Aorta (tissue), 5 donors: ENCODE measurements around the gene TNK2. TPM values are rescaled to one million over a fixed set of nuclear protein-coding genes. Genes with fewer than 3 reads are reported as not detected.

Source experiments
- ATAC-seq: fragments of 200-7000 bp; cut with Tn5 transposase; one replicate; pipeline ENCODE4 v1.9.1; 2022; ENCODE audit warnings: moderate library complexity; ENCODE audit not compliant: low FRiP score
- DNase-seq, 2 donors: peaks; one replicate each; pipeline ENCODE4 v3.0.0-alpha.2; 2020
- H3K27ac ChIP-seq, 2 donors: one replicate each; pipeline ENCODE4 v1.5.1; 2013; ENCODE audit warnings: low read length in 2 of 2, mild to moderate bottlenecking in 2 of 2, moderate library complexity in 2 of 2, control low read depth in 1 of 2, inconsistent platforms in 1 of 2, low read depth in 1 of 2
- H3K27me3 ChIP-seq, 2 donors: one replicate each; pipeline ENCODE4 v1.6.1; 2013; ENCODE audit warnings: control low read depth in 1 of 2, low read length in 1 of 2, mild to moderate bottlenecking in 1 of 2, moderate library complexity in 1 of 2; ENCODE audit not compliant: insufficient read depth in 2 of 2, control insufficient read depth in 1 of 2
- H3K36me3 ChIP-seq, 2 donors: one replicate each; pipeline ENCODE4 v1.6.1; 2013; ENCODE audit warnings: control low read depth in 1 of 2, low read length in 1 of 2, mild to moderate bottlenecking in 1 of 2; ENCODE audit not compliant: insufficient read depth in 2 of 2, control insufficient read depth in 1 of 2
- H3K4me1 ChIP-seq, 2 donors: one replicate each; pipeline ENCODE4 v1.6.1; 2013; ENCODE audit warnings: low read length in 2 of 2, control low read depth in 1 of 2, mild to moderate bottlenecking in 1 of 2, moderate library complexity in 1 of 2; ENCODE audit not compliant: insufficient read depth in 2 of 2, control insufficient read depth in 1 of 2
- H3K4me3 ChIP-seq, 2 donors: one replicate each; pipeline ENCODE4 v1.5.1; 2013; ENCODE audit warnings: low read length in 2 of 2, control low read depth in 1 of 2, mild to moderate bottlenecking in 1 of 2
- H3K9me3 ChIP-seq: one replicate; pipeline ENCODE4 v1.6.1; 2013; ENCODE audit warnings: mild to moderate bottlenecking, low read length; ENCODE audit not compliant: control insufficient read depth
- WGBS, 2 donors: extraction: QIAGEN DNeasy Blood & Tissue Kit; methylation state at CpG; one replicate each; pipeline ENCODE4 v1.1.7; 2013; 5-methylcytosine and 5-hydroxymethylcytosine counted together
- intact Hi-C, 2 donors: fragments of 100-400 bp; cut with DNase I; formaldehyde crosslinking; loops; one replicate each; pipeline versions ENCODE4 v1.14.2 to v1.15.0; 2022
- polyA plus RNA-seq, 2 donors: library from polyadenylated mRNA; stranded (reverse); fragments of 200-250 nt; gene quantifications; one replicate each; pipeline ENCODE4 v1.2.3, GENCODE V29; 2013
- total RNA-seq, 2 donors: library from RNA; stranded (reverse); fragmentation: NEBNext Ultra II Directional; extraction: Animal tissue kit (Norgen Biotek cat#: 25700); gene quantifications; one replicate each; pipeline ENCODE4 v1.2.1, GENCODE V29; 2021
- donor health status: healthy with polysubstance abuse.
- donor health status: Bipolar disorder and iron deficiency.
- donor health status: DM: no; HTN: no; CAD: no.
- donor health status: DM: no; HTN: no; CAD: no.
- donor health status: DM: yes; HTN: yes; CAD: no.

The TNK2 gene
- total and polyA plus RNA-seq, 4 donors: 9.3 to 162 (median 66.5) TPM

- ATAC-seq: no peak
Observed at GRCh38 chr3:195855471-195856409, 52.6 kb downstream of the TNK2 start.

GRCh38 chr3:195854628-195855294 lies 53.6 kb downstream of the TNK2 start:
- no peaks in the 10 kb centered on the region for H3K9me3 ChIP-seq
- H3K4me1 ChIP-seq: no peaks in the 10 kb centered on the region
- 83 to 92% methylated on average over 9 of the region's 9 CpGs for WGBS, 2 donors
- DNase-seq (no peak), ATAC-seq (no peak)
- H3K36me3 ChIP-seq: no peaks in the 10 kb centered on the region
- intact Hi-C loops: no loop called here
- H3K27ac ChIP-seq: no peak overlapping the region
- no peaks in the 10 kb centered on the region for H3K27me3 ChIP-seq
- H3K4me3 ChIP-seq: no peak overlapping the region

More at GRCh38 chr3:195855471-195856409, 52.6 kb downstream of the TNK2 start:
- Histone ChIP-seq H3K9me3 (no peaks in the 10 kb centered on the region), H3K27me3 (no peaks in the 10 kb centered on the region), H3K36me3 (no peaks in the 10 kb centered on the region), H3K27ac (no peak overlapping the region), H3K4me1 (no peaks in the 10 kb centered on the region), H3K4me3 (no peak overlapping the region)
- DNase-seq: no peak
- intact Hi-C loops: no loop called here
- 82 to 86% methylated on average over 13 of the region's 13 CpGs for WGBS, 2 donors

GRCh38 chr3:195853996-195854395 lies 54.4 kb downstream of the TNK2 start:
- DNase-seq: no peak
- intact Hi-C loops: no loop called here
- 86 to 89% methylated on average over 14 of the region's 14 CpGs for WGBS, 2 donors
- Histone ChIP-seq H3K4me1 (no peaks in the 10 kb centered on the region), H3K27ac (no peak overlapping the region), H3K4me3 (no peak overlapping the region), H3K27me3 (no peaks in the 10 kb centered on the region), H3K9me3 (no peaks in the 10 kb centered on the region), H3K36me3 (no peaks in the 10 kb centered on the region)
- no peak for ATAC-seq

DNA sequence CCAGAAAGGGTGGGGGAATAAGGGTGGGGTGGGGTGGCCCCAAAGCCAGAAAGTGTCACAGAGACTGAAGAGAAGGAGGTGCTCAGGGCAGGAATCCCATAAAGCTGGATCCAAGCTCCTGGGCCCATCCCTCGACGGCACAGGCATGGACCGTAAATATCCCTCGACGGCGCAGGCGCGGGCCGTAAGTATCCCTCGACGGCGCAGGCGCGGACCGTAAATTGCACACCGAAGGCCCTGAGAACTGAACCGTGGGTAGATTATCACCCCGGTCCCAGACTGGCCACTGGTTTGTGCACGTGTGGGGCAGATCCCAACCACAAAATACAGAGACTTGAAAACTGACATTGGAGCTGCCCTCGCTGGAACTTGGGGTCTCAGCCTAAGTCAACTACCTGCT lies 55.3 kb downstream of the TNK2 start:
- H3K27me3 ChIP-seq: no peaks in the 10 kb centered on the region
- intact Hi-C loops: no loop called here
- ATAC-seq: no peak
- no peak for DNase-seq
- no peak overlapping the region for H3K4me3 ChIP-seq
- WGBS, 2 donors: 94 to 95% methylated on average over 20 of the region's 20 CpGs
- no peak overlapping the region for H3K27ac ChIP-seq
- H3K9me3 ChIP-seq: no peaks in the 10 kb centered on the region
- H3K36me3 ChIP-seq: no peaks in the 10 kb centered on the region
- H3K4me1 ChIP-seq: no peaks in the 10 kb centered on the region

GRCh38 chr3:195850857-195851543 lies 57.4 kb downstream of the TNK2 start:
- Histone ChIP-seq H3K27me3 (no peaks in the 10 kb centered on the region), H3K4me3 (no peak overlapping the region), H3K27ac (no peak overlapping the region), H3K4me1 (no peaks in the 10 kb centered on the region), H3K36me3 (no peaks in the 10 kb centered on the region), H3K9me3 (no peaks in the 10 kb centered on the region)
- DNase-seq (peak; percentile 89 to 90), ATAC-seq (peak; percentile 96)
- intact Hi-C loops: no loop called here
- 18 to 24% methylated on average over 31 of the region's 31 CpGs for WGBS, 2 donors

GRCh38 chr3:195849322-195850074 lies 58.9 kb downstream of the TNK2 start:
- intact Hi-C loops: no loop called here
- 82% methylated on average over 53 of the region's 53 CpGs for WGBS, 2 donors
- Histone ChIP-seq H3K36me3 (no peaks in the 10 kb centered on the region), H3K4me1 (no peaks in the 10 kb centered on the region), H3K27me3 (no peaks in the 10 kb centered on the region), H3K9me3 (no peaks in the 10 kb centered on the region), H3K4me3 (no peak overlapping the region), H3K27ac (no peak overlapping the region)
- ATAC-seq (no peak), DNase-seq (no peak)

DNA sequence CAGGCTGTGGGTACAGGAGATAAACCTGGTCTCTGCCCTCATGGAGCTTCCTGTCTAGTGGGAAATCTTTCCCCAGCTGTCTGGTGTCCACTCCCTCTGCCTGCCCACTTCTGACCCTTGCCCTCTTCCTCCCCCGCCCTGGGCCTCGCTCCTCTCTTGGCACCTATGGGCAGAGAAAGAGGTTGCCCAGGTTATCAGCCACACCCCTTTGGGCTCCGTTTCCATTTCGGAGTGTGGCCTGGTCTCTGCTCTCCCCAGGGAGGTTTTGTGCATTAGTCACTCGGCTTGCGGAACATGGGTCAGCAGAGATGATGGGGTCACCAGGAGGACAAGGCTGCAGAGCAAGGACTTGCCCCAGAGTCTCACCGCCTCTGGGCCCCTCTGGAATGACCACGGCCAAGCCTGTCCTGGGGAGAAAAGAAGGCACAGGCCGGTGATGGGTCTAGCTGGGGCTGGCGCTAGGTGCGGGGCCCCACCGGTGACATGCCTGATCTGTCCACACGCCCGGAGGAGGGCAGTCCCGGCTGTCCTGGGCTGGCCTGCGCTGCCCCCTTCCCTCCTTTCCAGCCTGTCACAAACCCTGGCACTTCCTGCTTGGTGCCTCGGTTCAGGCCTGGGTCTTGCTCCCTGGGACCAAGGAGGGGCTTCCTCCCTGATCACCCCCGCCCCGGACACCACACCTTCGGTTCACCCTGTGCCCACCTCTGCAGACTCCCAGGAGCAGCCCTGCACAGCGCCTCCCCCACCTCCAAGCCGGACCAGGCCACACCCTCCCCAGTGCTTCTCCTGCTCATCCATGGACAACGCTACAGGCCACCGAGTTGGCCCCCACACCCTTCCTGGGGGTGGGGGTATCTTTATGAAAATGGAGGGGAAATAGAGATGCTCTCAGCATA lies 61.0 kb downstream of the TNK2 start:
- ATAC-seq: no peak

More for the DNA sequence above, 61.0 kb downstream of the TNK2 start:
- no peak for DNase-seq
- Histone ChIP-seq H3K27ac (no peak overlapping the region), H3K36me3 (no peaks in the 10 kb centered on the region), H3K4me1 (no peaks in the 10 kb centered on the region), H3K9me3 (no peaks in the 10 kb centered on the region), H3K27me3 (no peaks in the 10 kb centered on the region), H3K4me3 (no peak overlapping the region)
- 78 to 83% methylated on average over 22 to 24 of the region's 24 CpGs for WGBS, 2 donors
- intact Hi-C loops: no loop called here
